Mucosa of descending colon (tissue), 3 donors: Measurements from ENCODE around the gene C17orf107. TPM values are rescaled to one million over a fixed set of nuclear protein-coding genes. Genes with fewer than 3 reads are reported as not detected.

Experiments used
- ATAC-seq: fragments of 200-7000 bp; cut with Tn5 transposase; one replicate; pipeline ENCODE4 v1.9.1; 2020; ENCODE audit warnings: mild to moderate bottlenecking, moderate library complexity
- DNase-seq, 3 donors: peaks; one replicate each; pipeline ENCODE4 v3.0.0-alpha.2; 2020
- H3K36me3 ChIP-seq: fragments of 200-600 bp; one replicate; pipeline ENCODE4 v1.8.0; 2021; ENCODE audit warnings: low read depth, mild to moderate bottlenecking
- H3K4me1 ChIP-seq: fragments of 200-600 bp; one replicate; pipeline ENCODE4 v1.8.0; 2021; ENCODE audit warnings: low read depth, mild to moderate bottlenecking
- H3K4me3 ChIP-seq: fragments of 200-600 bp; one replicate; pipeline ENCODE4 v1.8.0; 2021; ENCODE audit warnings: mild to moderate bottlenecking
- H3K9me3 ChIP-seq: fragments of 200-600 bp; one replicate; pipeline ENCODE4 v1.8.0; 2021; ENCODE audit warnings: mild to moderate bottlenecking
- CTCF ChIP-seq: fragments of 200-600 bp; IDR thresholded peaks from one replicate; pipeline ENCODE4 v1.8.0; 2022; ENCODE audit warnings: antibody characterized with exemption, mild to moderate bottlenecking
- intact Hi-C, 2 donors: fragments of 100-400 bp; cut with DNase I in 1 of 2; cut with micrococcal nuclease in 1 of 2; formaldehyde crosslinking; loops; one replicate each; pipeline versions ENCODE4 v1.11.0 to v1.11.1; 2022; cut with DNase I, micrococcal nuclease
- total RNA-seq, 3 donors: library from RNA; stranded (reverse); fragmentation: NEBNext Ultra II Directional in 2 of 3; extraction: Animal tissue kit (Norgen Biotek cat#: 25700) in 2 of 3; gene quantifications; one replicate each; pipeline versions ENCODE4 v1.2.1 to v1.2.4, GENCODE V29; 2021 to 2023
- donor health status: DM: no; HTN: no; CAD: no; lungs with moderate emphysema.
- donor health status: DM: no; HTN: no; CAD: no.
- donor health status: DM: no; HTN: yes; CAD: no.

C17orf107 gene
- total RNA-seq, 3 donors from 2014 or later = 0.52 to 2.6 (median 0.80) TPM

- intact Hi-C loops = no loop called here
- H3K36me3 ChIP-seq = no peaks in the 10 kb centered on the region
- H3K9me3 ChIP-seq = no peaks in the 10 kb centered on the region
- no peak for ATAC-seq
- no peak for TF ChIP-seq CTCF
- H3K4me3 ChIP-seq = no peak overlapping the region
- DNase-seq = no peak
- no peaks in the 10 kb centered on the region for H3K4me1 ChIP-seq
Observed at GRCh38 chr17:4870855-4871254, 28.5 kb upstream of the C17orf107 start.

GRCh38 chr17:4872786-4873185, 26.6 kb upstream of the C17orf107 start:
- ATAC-seq (no peak), DNase-seq (no peak)
- Histone ChIP-seq H3K4me3 (no peak overlapping the region), H3K36me3 (no peaks in the 10 kb centered on the region), H3K4me1 (no peaks in the 10 kb centered on the region), H3K9me3 (no peaks in the 10 kb centered on the region)
- intact Hi-C loops = no loop called here
- no peak for TF ChIP-seq CTCF

GRCh38 chr17:4877089-4877488, 22.2 kb upstream of the C17orf107 start:
- TF ChIP-seq CTCF = no peak
- DNase-seq = no peak
- H3K4me3 ChIP-seq = no peak overlapping the region
- no peak for ATAC-seq
- H3K36me3 ChIP-seq = no peaks in the 10 kb centered on the region
- intact Hi-C loops = no loop called here
- no peaks in the 10 kb centered on the region for H3K9me3 ChIP-seq
- no peaks in the 10 kb centered on the region for H3K4me1 ChIP-seq

- TF ChIP-seq CTCF = no peak
- Histone ChIP-seq H3K4me1 (no peaks in the 10 kb centered on the region), H3K9me3 (no peaks in the 10 kb centered on the region), H3K4me3 (no peak overlapping the region), H3K36me3 (peaks cover 3% of the 10 kb centered on the region)
- ATAC-seq (no peak), DNase-seq (no peak)
- intact Hi-C loops = no loop called here
Observed at GRCh38 chr17:4879601-4880000, 19.7 kb upstream of the C17orf107 start.

- DNase-seq (no peak), ATAC-seq (no peak)
- no peaks in the 10 kb centered on the region for H3K9me3 ChIP-seq
- no peaks in the 10 kb centered on the region for H3K4me1 ChIP-seq
- no peak overlapping the region for H3K4me3 ChIP-seq
- H3K36me3 ChIP-seq = peaks cover 3% of the 10 kb centered on the region
- TF ChIP-seq CTCF = no peak
- intact Hi-C loops = loop anchor here in 1 of 2 donors (10.0 kb wide), 2 partner anchors 96 to 176 kb away; partner anchors contain the start of genes GLTPD2, PELP1 and VMO1
Observed at GRCh38 chr17:4880857-4881256, 18.5 kb upstream of the C17orf107 start.
